ENCODE data around the gene XKR7.
"Not testable (repeated sequence)": the region's sequence is repeated elsewhere in the genome, so short reads cannot be mapped to it uniquely, and the experiment has no call there.

The XKR7 gene

DNA sequence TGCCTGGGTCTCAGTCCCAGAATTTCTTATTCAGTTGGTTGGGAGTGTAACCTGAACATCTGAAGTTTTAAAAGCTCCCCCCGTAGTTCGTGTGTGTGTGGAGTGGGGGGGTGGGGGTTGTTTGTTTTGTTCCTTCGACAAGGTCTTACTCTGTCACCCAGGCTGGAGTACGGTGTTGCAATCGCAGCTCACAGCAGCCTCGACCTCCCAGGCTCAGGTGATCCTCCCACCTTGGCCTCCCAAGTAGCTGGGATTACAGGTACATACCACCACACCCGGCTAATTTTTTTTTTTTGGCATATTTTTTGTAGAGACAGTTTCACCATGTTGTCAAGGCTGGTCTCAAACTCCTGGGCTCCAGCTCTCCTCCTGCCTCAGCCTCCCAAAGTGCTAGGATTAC is 45.4 kb downstream of the XKR7 start:
- no peak for DNase-seq (ENCODE audit: low read depth, low spot score)

- DNase-seq (ENCODE audit: low read depth, low spot score): no peak
Observed at GRCh38 chr20:32017711-32018251, 49.8 kb downstream of the XKR7 start.

- no peak for DNase-seq (ENCODE audit: low read depth, low spot score)
Observed at GRCh38 chr20:32018269-32019155, 50.6 kb downstream of the XKR7 start.

DNA sequence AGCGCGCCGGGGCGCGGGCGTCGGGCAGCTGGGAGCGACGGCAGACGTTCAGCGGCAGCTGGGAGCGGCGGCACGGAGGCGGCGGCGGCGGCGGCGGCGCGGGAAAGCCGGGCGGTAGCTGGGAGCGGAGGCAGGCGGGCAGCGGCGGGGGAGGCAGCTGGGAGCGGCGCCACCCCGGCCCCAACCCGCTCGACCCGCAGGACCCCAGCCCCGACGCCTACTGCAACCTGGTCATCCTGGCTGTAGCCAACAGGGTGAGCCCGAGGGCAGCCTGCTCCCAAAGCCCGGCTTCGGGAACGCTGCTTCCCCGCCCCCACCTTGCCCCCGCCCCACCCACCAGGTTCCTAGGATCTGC is 51.2 kb downstream of the XKR7 start:
- no peak for DNase-seq (ENCODE audit: low read depth, low spot score)

- no peak for DNase-seq (ENCODE audit: low read depth, low spot score)
Observed at GRCh38 chr20:32019563-32020463, 51.9 kb downstream of the XKR7 start.

GRCh38 chr20:32021091-32021490 is 53.1 kb downstream of the XKR7 start:
- DNase-seq (ENCODE audit: low read depth, low spot score): no peak

- no peak for DNase-seq (ENCODE audit: low read depth, low spot score)
Observed at GRCh38 chr20:32024683-32025295, 56.8 kb downstream of the XKR7 start.

GRCh38 chr20:32027643-32028042 is 59.7 kb downstream of the XKR7 start:
- DNase-seq (ENCODE audit: low read depth, low spot score): no peak

DNA sequence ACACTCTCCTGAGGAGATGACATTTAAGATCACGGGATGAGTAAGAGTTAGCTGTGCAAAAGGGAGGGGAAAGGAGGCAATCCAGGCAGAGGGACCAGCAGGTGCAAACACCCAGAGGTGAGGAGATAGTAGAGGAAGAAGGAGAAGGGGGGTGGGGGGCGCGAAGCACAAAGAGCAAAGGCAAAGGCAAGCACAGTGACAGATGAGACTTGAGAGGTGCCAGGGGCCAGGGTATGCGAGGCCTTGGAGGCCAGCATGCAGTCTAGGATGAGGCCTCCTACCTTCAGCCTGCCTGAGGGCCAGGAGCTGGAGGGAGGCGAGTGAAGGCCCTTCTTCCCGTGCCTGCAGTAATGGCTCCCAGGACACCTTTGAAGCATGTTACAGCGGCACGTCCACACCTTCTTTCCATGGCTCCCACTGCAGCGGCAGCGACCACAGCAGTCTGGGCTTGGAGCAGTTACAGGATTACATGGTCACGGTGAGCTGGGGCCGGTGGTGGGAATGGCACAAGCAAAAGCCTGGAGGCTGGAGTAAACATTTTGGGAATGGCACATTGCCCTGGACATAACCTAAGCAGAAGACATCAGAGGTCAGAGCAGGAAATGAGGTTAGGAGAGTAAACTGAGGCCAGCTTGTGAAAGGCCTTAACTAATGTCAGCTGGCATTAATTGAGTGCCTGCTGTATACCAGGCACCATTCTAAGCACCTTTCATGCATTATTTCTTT is 60.9 kb downstream of the XKR7 start:
- peak; percentile 44 for DNase-seq (ENCODE audit: low read depth, low spot score)

DNA sequence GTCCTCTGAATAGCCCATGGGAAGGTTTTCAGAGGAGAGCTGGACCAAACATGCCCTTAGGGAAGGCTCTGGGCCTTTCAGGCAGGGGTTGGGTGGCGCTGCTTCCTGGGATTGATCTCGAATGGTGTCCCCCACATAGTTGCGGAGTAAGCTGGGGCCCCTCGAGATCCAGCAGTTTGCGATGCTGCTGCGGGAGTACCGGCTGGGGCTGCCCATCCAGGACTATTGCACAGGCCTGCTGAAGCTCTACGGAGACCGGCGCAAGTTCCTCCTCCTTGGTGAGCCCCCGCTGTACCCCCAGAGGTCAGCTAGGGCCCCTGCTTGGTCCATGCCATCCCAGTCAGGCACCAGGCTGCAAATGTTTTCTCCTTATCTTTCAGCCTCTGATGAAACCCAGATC is 61.6 kb downstream of the XKR7 start:
- DNase-seq (ENCODE audit: low read depth, low spot score): no peak

GRCh38 chr20:32031007-32031958 is 63.3 kb downstream of the XKR7 start:
- peak; percentile 88 for DNase-seq (ENCODE audit: low read depth, low spot score)

- DNase-seq (ENCODE audit: low read depth, low spot score): no peak
Observed at GRCh38 chr20:32033316-32033715, 65.4 kb downstream of the XKR7 start.

GRCh38 chr20:32033721-32034120 is 65.8 kb downstream of the XKR7 start:
- not testable (repeated sequence) for DNase-seq (ENCODE audit: low read depth, low spot score)

DNA sequence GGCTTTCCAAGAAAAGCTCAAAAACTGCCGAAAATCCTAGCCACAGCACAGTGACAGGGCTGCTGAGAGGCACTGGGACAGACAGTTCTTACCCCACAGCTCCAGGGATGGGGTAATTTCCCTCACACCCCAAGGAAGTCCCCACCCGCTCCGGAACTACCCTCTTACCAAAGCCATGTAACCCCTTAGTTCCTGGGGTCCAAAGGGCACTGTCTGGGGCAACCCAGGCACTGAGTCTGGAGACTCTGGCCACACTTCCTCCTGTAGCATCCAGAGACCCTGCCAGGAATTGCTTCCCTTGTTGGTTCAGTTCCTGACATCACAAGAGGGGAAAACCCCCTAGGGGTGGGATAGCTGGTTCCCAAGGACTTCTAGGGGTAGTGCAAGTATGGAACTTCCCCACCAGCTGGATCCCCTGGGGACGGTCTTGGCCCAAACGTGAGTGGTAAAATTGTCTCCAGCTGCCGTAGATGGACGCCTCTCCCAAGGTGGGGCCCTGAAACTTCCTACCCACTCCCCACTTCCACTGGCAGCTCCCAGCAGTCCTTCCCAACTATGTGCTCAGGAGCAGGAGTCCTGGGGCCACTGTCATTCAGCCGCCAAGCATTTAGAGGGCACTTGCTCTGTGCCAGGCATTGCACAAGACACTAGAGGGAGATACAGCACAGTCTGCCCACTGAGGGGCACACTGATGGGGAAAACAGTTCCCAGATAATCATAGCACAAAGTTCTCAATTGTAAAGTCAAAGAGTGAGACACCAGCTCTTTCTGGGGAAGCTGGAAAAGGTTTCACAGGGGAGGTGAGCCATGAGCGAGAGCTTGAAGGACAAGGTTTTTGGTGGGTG is 66.9 kb downstream of the XKR7 start:
- DNase-seq (ENCODE audit: low read depth, low spot score): no peak

- DNase-seq (ENCODE audit: low read depth, low spot score): no peak
Observed at GRCh38 chr20:32035426-32035779, 67.5 kb downstream of the XKR7 start.

DNA sequence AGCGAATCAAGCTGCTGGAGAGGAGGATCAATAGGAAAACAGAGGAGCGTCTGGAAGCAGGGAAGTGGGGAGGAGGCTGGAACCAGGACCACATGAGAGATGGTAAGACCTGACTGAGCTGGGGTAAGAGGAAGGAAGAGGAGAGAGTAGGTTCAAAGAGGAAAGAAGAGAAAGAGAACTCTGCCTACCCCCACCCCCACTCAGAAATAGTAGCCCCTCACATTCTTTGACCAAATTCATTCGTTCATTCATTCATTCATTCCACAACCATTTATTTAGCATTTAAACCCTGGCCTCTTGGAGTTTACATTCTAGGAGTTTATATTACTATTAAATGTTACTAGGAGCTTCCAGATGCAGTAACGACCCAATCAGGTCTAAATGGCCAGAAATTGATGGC is 68.3 kb downstream of the XKR7 start:
- no peak for DNase-seq (ENCODE audit: low read depth, low spot score)

GRCh38 chr20:32036716-32037485 is 69.0 kb downstream of the XKR7 start:
- DNase-seq (ENCODE audit: low read depth, low spot score): no peak

- DNase-seq (ENCODE audit: low read depth, low spot score): peak; percentile 19
Observed at GRCh38 chr20:32037929-32038328, 70.0 kb downstream of the XKR7 start.

Data from astrocyte of the hippocampus (primary cell).